Measurements from ENCODE around the gene ATF7.
"Not testable (repeated sequence)": the region's sequence is repeated elsewhere in the genome, so short reads cannot be mapped to it uniquely, and the experiment has no call there.

The ATF7 gene

DNA sequence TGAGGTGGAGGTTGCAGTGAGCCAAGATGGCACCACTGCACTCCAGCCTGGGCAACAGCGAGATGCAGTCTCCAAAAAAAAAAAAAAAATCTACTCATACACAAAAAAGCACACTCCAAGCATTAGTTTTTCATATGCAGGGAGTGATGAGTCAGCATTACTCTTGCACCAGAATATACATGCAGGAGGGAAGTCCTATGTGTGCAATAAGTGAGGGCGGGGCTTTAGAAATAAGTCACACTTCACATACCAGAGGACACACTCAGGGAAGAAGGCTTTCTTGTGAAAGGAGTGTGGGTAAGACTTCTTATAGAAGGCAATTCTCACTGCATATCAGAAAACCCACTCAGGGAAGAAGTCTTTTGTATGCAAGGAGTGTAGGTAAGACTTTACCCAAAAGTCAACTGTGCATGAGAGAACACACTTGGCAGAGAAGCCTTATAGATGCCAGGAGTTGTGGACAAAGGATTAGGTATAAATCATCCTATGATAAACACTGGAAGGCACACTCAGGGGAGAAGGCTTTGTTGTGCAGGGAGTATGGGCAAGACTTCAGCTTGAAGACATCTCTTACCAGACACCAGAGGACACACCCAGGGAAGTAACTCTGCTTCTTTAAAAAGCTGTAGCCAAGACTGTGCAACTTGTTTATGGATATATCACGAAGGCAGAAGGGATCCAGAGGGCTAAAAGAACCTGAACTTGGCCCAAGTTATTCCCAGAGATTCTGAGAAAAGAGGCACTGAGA, 50.5 kb downstream of the ATF7 start:
- Histone ChIP-seq H3K4me3 (no peak overlapping the region), H3K27ac (peak overlapping the region in 9 of 21 experiments; percentile 5 to 69 (median 37))

DNA sequence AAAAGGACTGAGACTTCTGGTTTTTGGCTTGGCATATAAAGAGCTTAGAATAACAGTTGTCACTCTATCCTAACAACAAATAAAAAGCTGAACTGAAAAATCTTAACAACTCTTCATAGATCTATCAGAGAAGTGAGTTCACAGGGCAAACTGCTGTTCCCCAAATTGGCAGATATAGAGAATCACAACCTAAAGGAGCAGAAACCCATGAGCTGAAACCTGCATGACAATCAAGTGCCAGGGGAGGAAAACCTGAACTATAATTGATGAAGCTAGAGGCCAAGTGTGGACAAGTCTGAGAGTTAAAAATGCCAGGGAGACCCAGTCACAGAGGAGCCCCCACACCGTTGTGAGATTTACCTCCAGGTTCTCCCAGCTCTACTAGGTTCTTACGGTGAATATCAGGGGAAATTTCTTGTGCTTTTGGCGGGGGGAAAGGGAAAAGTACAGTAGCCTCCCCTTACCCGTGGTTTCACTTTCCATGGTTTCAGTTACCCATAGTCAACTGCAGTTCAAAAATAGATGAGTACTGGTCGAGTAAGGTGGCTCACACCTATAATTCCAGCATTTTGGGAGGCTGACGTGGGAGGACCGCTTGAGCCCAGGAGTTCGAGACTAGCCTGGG, 53.9 kb downstream of the ATF7 start:
- Histone ChIP-seq H3K4me3 (no peak overlapping the region), H3K27ac (no peak overlapping the region)

DNA sequence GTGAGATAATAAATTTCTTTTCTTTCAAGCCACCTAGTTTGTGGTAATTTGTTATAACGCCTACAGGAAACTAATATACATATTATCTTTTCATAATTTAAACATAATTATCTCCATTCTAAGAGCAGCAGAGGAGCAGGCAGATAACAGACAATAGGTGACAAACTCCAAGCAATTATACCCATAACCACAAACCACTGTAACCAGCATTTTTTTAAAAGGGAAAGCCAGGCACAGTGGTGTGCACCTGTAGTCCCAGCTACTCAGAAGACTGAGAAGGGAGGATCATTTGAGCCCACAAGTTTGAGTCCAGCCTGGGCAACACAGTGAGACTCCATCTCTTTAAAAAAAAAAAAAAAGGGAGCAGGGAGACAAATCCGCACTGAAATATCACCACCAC, 54.9 kb downstream of the ATF7 start:
- H3K4me3 ChIP-seq, result no peak overlapping the region

DNA sequence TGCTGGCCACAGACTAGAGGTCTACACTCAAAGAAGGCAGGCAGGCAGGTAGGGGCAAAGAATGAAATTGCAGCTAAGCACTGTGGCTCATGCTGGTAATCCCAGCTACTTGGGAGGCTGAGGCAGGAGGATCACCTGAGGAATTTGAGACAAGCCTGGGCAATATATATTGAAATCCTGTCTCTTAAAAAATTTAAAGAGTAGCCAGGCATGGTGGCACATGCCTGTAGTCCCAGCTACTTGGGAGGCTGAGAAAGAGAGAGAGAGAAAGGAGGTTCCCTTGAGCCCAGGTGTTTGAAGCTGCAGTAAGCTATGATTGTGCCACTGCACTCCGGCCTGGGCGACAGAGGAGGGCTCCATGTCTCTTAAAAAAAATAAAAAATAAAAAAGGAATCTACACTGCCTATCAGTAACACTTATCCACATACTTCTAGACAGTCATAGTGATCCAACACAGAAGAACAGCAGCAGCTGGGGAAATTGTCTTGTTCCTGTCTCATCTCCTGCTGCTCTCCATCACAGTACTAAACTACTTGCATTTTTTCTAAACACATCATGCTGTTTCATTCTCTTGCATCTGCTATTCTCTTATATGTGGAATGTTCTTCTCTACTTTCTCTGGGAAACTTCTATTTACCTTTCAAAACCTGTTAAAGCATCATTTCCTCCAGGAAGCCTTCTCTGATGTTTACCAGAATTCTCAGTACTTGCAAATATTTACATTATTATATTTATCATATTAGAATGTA, 57.2 kb downstream of the ATF7 start:
- Histone ChIP-seq H3K4me3 (no peak overlapping the region), H3K27ac (no peak overlapping the region)

More for the DNA sequence above, 54.9 kb downstream of the ATF7 start:
- H3K27ac ChIP-seq, result no peak overlapping the region

DNA sequence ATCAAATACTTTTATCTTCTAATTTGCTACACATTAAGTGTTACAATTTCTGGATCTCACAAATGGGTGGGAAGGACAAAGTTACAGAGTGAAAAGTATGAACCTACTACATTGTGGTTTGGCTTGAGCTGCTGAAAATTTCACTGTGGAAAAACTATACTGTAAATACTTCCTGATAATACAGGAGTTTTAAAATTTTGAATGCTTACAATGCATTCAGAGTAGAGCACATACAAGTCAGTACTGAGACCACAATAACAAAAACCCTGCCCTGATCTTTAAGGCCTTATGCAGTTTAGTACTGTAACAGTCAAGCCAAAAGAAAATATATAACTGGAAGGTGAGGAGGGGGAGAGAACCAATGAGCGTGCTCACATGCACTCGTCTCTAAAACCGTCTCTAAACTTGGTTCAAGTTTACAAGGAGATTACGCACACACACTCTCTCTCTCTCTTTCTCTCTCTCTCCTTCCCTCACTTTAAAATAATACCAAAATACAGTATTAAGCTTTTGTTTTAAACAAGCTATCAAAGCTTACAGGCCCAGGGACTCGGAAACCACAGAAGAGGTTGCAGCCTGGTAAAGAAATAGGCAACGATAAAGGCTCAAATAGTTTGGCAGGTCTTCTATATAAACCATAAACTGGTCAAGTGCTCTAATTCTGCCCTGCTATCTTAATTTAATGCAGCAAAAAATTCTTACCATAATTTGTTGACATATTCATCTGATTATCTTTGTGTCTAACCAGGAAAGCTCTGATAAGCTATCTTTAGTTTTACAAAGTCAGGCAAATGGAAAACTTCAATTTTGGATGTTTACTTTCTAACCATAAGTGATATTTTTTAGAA, 58.0 kb downstream of the ATF7 start:
- Histone ChIP-seq H3K27ac (no peak overlapping the region), H3K4me3 (no peak overlapping the region)

DNA sequence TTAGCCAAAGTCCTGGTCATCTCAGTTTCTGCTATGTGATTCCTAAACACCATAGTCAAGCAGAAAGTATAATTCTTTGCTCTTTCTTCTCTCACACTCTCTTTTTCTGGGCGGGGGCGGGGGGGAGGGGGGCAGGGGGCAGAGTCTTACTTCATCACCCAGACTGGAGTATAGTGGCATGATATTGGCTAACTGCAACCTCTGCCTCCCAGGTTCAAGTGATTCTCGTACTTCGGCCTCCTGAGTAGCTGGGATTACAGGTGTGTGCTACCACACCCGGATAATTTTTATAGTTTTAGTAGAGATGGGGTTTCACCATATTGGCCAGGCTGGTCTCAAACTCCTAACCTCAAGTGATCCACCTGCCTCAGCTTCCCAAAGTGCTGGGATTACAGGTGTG, 60.8 kb downstream of the ATF7 start:
- not testable (repeated sequence) for H3K4me3 ChIP-seq, H3K27ac ChIP-seq

DNA sequence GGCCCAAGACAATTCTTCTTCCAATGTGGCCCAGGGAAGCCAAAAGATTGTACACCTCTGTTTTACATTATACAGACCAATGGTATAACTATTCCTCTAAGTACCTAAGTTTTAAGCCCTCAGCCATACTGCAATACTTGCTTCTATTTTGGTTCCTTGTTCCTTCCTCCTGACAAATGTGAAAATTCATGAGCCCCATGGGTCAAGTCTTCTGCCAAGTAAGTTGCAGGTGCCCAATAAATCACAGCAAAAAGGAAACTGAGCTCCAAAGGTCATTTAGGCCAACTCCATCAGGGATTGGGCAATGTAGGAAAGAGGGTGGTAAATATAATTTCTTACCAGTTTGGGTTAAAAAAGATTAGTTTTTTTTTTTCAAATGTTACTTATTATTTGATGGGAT, 61.2 kb downstream of the ATF7 start:
- Histone ChIP-seq H3K27ac (no peak overlapping the region), H3K4me3 (no peak overlapping the region)

DNA sequence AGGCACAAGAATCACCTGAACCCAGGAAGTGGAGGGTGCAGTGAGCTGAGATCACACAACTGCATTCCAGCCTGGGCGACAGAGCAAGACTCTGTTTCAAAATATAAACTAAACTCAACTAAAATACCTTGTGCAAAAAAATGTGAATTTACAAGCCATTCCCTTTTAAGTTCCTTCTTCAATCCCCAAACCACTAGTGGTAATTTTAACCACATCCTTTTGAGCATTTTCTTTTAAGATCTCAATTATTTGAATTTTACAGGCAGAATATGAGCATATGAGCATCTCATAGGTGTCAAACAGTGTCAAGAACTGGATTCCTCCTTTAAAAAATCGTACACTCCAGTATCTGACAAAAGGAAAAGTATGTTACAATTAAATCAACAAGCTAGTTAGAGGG, 61.9 kb downstream of the ATF7 start:
- Histone ChIP-seq H3K27ac (no peak overlapping the region), H3K4me3 (no peak overlapping the region)

DNA sequence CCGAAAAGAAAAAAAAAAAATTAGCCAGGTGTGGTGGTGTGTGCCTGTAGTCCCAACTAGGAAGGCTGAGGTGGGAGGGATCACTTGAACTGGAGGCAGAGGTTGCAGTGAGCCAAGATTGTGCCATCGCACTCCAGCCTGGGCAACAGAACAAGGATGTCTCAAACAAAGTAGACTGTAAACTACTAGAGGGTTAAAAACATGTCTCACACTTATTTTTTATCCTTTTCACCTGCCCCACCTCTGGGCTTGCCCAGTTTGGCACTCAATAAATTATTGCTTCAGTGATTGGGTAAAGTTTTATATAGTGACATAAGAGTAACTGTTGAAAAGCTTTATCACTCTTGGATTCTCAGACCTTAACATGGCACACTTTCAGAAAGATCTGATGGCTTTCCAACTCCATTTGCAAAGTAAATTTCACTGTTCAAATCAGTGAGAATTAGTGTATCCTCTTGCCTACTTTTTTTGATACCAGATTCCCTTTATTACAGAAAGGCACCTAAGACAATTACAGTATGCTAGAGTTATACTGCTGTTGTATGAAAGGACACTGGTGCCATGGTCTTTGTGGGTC, 62.6 kb downstream of the ATF7 start:
- no peak overlapping the region for H3K4me3 ChIP-seq
- H3K27ac ChIP-seq, result no peak overlapping the region

DNA sequence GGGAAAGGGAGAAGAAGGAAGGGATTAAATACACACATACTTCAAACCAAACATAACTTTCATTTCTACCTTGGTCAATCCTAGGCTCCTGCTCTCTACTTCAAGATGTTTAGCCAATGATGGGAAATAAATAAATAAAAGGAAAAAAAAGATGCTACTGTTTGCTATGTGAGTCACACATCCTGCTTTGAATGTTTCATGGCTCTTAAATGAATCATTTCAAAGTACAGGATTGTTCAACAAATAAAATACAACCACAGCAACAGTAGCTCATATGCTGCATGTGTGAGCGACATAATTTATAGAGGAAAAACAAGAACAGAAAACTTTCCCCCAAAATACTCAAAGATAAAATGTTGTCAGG, 64.6 kb downstream of the ATF7 start:
- Histone ChIP-seq H3K4me3 (no peak overlapping the region), H3K27ac (peak overlapping the region in 10 of 21 experiments; percentile 7 to 69 (median 44))

DNA sequence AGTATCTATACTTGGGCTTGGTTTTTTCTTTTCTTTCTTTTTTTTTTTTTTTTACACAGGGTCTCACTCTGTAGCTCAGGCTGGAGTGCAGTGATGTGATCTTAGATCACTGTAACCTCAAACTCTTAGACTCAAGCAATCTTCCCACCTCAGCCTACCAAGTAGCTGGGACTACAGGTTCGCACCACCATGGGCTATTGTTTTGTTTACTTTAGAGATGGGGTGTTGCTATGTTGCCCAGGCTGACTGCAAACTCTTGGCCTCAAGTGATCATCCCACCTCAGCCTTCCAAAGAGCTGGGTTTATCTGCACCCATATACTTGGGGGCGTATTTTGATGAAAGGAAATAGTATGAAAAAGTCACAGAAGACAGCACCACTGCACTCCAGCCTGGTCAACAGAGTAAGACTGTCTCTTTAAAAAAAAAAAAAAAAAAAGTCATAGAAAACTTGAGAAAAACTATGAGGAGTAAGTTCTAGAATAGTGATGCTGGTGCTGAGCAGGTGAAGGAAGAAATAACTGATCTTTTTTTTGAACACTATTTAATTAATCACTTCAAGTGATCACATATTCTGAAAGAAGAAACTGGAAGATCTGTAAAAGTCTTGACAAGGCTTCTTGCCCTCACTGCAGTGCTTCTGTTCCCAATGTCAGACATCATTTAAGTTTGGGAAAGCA, 65.1 kb downstream of the ATF7 start:
- H3K4me3 ChIP-seq, result no peak overlapping the region
- H3K27ac ChIP-seq, result peak overlapping the region in 6 of 21 experiments; percentile 7 to 66 (median 32)

DNA sequence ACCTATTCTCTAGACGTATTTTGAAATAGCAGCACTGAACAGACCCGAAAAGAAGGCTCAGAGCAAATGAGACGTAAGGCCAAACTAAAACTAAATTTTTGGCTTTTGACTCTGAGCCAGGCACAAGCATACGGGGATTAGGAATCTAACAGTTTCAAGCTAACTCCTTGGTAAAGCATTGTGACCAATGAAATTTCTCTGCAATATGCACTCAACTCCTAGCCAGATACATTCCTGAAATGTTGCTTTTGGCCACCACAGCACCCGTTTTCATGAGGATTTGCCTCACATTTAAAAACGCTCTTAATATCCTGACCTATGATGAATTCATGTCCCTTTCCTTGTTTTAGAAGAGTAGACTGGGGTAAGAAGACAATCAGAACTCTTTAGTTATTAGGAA, 65.8 kb downstream of the ATF7 start:
- H3K4me3 ChIP-seq, result no peak overlapping the region
- H3K27ac ChIP-seq, result peak overlapping the region in 5 of 21 experiments; percentile 5 to 66 (median 21)

DNA sequence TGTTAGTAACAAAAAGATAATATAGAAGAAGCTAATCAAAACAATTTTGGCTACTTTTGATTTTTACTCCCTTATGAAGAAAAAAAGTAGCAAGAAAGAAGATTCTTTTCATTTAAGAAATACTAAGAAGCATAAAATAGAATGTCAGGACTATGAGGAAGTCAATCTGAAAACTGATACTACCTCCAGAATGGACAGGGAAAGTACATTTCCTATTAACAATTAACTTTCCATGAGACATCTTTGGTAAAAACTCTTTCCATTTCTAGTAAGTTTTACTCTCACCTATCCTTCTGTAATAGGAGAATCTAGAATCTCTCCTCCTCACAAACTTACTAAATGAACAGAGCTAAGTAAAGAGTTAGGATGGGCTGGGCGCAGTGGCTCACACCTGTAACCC, 67.6 kb downstream of the ATF7 start:
- Histone ChIP-seq H3K4me3 (no peak overlapping the region), H3K27ac (peak overlapping the region in 2 of 21 experiments; percentile 1 to 31)

DNA sequence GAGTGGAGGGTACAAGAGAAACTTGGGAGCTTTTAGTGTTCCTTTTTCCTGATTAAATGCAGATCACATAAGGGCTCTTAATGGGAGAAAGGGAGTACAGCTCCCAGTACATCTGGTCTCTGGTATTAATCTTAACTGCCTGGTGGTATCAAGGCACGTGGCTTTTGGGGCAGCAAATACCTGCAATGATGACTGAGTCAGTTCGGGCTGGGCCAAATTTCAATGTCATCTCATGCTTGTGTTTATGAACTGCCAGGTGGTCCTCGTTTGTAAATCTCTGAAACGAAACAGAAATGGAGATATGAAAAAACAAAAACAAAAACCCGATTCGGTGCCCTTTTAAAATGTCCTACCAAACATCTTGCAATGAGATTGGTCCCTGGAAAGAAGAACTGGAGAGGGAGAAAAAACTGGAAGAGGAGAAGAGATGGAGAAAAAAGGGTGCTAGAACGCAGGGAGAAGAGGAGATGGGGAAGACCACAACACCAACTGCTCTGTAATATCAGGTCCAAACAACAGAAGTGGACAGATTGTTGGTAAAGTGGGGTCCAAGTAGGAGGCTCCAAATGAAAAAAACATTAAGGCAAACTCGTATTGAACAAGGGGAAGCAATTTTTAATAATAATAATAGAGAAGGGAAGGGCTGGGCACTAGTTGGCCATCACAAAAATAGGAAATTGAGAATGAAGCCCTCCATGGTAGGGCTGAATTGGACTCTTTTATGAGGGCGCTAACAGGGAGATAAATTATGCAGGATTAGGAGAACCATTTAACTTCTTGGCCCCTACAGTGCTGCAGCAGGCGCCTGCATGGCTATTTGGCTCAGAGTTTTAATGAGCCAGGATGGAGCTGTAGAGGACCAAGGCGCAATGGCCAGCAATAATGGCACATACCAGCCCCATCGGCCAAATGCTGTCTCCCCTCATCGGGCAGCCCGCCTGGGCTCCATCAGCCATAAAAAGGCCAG, 73.5 kb downstream of the ATF7 start:
- no peak overlapping the region for H3K4me3 ChIP-seq
- H3K27ac ChIP-seq, result no peak overlapping the region

DNA sequence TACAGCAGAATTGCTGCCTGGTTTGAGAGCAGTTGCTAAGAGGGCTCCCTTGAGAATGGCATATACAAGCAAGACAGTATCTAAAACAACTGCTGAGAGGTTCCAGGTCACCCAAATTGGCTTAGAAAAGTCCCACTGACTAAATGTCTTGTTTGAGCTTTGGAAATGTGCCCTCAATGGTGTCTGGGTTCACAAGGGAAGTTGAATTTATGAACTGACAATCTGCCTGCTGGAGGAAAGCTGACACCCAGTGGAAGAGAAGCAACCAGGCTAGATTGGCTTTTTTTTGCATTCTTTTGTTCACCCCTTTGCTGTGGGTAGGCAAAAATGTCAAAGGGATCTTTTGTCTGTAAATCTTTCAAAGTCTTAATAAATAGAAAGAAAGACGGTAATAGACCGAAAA, 74.3 kb downstream of the ATF7 start:
- Histone ChIP-seq H3K4me3 (no peak overlapping the region), H3K27ac (no peak overlapping the region)

DNA sequence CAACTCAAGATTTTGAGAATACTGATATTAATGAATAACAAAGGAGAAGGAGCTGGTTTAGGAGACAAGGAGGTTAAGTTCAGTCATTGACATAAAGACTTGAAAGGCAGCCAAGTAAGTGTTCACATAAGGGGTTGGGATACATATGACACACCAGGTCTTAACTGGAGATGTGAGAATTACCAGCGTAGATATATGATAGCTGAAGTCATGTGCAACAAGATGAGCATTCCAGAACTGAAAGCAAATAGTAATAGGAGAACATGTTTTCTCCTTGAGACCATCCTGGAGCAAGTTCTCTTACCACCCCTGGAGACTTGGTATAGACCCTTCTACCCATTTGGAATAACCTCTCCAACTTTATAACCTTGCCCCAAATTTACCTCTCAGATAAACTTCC, 75.6 kb downstream of the ATF7 start:
- Histone ChIP-seq H3K4me3 (no peak overlapping the region), H3K27ac (no peak overlapping the region)

DNA sequence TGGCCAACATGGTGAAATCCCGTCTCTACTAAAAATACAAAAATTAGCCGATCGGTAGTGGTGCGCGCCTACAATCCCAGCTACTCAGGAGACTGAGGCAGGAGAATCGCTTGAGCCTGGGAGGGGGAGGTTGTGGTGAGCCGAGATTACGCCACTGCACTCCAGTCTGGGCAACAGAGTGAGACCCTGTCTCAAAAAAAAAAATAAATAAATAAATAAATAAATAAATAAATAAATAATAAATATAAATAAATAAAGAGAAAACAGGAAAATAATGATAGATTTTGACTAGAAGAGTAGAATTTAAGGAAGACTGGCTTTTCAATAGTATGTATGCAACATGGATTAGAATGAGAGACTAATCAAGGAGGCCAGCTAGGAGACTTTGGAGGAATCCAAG, 76.1 kb downstream of the ATF7 start:
- H3K4me3 ChIP-seq, H3K27ac ChIP-seq: not testable (repeated sequence)

DNA sequence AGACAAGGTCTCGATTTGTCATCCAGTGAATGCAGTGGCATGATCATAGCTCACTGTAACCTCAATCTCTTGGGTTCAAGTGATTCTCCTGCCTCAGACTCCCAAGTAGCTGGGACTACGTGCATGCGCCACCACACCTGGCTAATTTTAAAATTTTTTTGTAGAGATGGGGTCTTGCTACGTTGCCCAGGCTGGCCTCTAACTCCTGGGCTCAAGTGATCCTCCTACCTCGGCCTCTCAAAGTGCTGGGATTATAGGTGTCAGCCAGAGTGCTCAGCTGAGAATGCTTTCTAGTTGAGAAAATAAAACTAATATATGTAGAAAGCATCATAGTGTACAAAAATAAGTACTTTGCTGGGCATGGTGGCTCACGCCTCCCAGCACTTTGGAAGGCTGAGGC, 77.8 kb downstream of the ATF7 start:
- not testable (repeated sequence) for H3K27ac ChIP-seq, H3K4me3 ChIP-seq

Data from skin epidermis (tissue), 12 donors.